Muscle of leg (tissue), 11 donors: ENCODE results near the gene GDNF. TPM values are rescaled to one million over a fixed set of nuclear protein-coding genes. Genes with fewer than 3 reads are reported as not detected.
"Not testable (repeated sequence)": the region's sequence is repeated elsewhere in the genome, so short reads cannot be mapped to it uniquely, and the experiment has no call there.

ENCODE experiments used
- DNase-seq: peaks from one replicate; pipeline ENCODE4 v3.0.0; 2013
- H3K27ac ChIP-seq: one replicate; pipeline ENCODE4 v1.5.1; 2013; ENCODE audit warnings: mild to moderate bottlenecking, low read length, control low read depth
- H3K27me3 ChIP-seq: one replicate; pipeline ENCODE4 v1.6.1; 2013; ENCODE audit warnings: low read length; ENCODE audit not compliant: control insufficient read depth, insufficient read depth
- H3K36me3 ChIP-seq: one replicate; pipeline ENCODE4 v1.6.1; 2013; ENCODE audit warnings: low read length; ENCODE audit not compliant: control insufficient read depth, insufficient read depth
- H3K4me1 ChIP-seq: one replicate; pipeline ENCODE4 v1.6.1; 2013; ENCODE audit warnings: low read length; ENCODE audit not compliant: control insufficient read depth, insufficient read depth
- H3K4me3 ChIP-seq: one replicate; pipeline ENCODE4 v1.5.1; 2013; ENCODE audit warnings: low read length, control low read depth
- H3K9me3 ChIP-seq: replicated peaks from 2 replicates; pipeline ENCODE4 v1.6.1; 2013; ENCODE audit warnings: low read depth, low read length; ENCODE audit not compliant: control insufficient read depth
- WGBS: methylation state at CpG from one replicate; pipeline ENCODE4 v1.1.5; 2013; ENCODE audit warnings: missing lambda C conversion rate; ENCODE audit not compliant: insufficient coverage; 5-methylcytosine and 5-hydroxymethylcytosine counted together
- polyA plus RNA-seq, 8 donors: library from polyadenylated mRNA; unstranded; fragments of 120-200 nt; gene quantifications; one replicate each; pipeline versions ENCODE4 v1.2.1 to v1.2.3, GENCODE V29; 2013; ENCODE audit warnings: inconsistent platforms in 1 of 8, low replicate concordance in 1 of 8; ENCODE audit not compliant: insufficient read length in 8 of 8, insufficient read depth in 1 of 8
- total RNA-seq: library from RNA; stranded (reverse); fragments of 120-200 nt; gene quantifications from one replicate; pipeline ENCODE4 v1.2.4, GENCODE V29; 2013

The GDNF gene
- total and polyA plus RNA-seq, 9 donors: 0.80 to 6.4 (median 3.0) TPM

GRCh38 chr5:37807621-37808301 is 32.1 kb downstream of the GDNF start:
- Histone ChIP-seq H3K27ac (no peak overlapping the region), H3K9me3 (no peaks in the 10 kb centered on the region), H3K36me3 (no peaks in the 10 kb centered on the region), H3K27me3 (no peaks in the 10 kb centered on the region), H3K4me3 (no peak overlapping the region), H3K4me1 (peaks cover 11% of the 10 kb centered on the region)
- WGBS: no CpG with 5 or more reads among the region's 7 CpGs
- DNase-seq: peak; percentile 70

GRCh38 chr5:37807015-37807414 is 32.8 kb downstream of the GDNF start:
- 95% methylated on average over 2 of the region's 2 CpGs for WGBS
- DNase-seq: no peak
- H3K27ac ChIP-seq: no peak overlapping the region

GRCh38 chr5:37806476-37806875 is 33.4 kb downstream of the GDNF start:
- 78% methylated on average over 6 of the region's 8 CpGs for WGBS
- H3K27ac ChIP-seq: no peak overlapping the region
- no peaks in the 10 kb centered on the region for H3K36me3 ChIP-seq
- peaks cover 11% of the 10 kb centered on the region for H3K4me1 ChIP-seq
- H3K9me3 ChIP-seq: no peaks in the 10 kb centered on the region
- no peaks in the 10 kb centered on the region for H3K27me3 ChIP-seq
- no peak overlapping the region for H3K4me3 ChIP-seq
- no peak for DNase-seq

More at GRCh38 chr5:37807015-37807414, 32.8 kb downstream of the GDNF start:
- H3K4me3 ChIP-seq: no peak overlapping the region
- H3K4me1 ChIP-seq: peaks cover 11% of the 10 kb centered on the region
- H3K9me3 ChIP-seq: no peaks in the 10 kb centered on the region
- H3K27me3 ChIP-seq: no peaks in the 10 kb centered on the region
- H3K36me3 ChIP-seq: no peaks in the 10 kb centered on the region

- no peak for DNase-seq
- Histone ChIP-seq H3K27me3 (no peaks in the 10 kb centered on the region), H3K4me3 (no peak overlapping the region), H3K9me3 (no peaks in the 10 kb centered on the region), H3K4me1 (peaks cover 11% of the 10 kb centered on the region), H3K27ac (no peak overlapping the region), H3K36me3 (no peaks in the 10 kb centered on the region)
- 65% methylated on average over 10 of the region's 12 CpGs for WGBS
Observed at GRCh38 chr5:37806016-37806415, 33.8 kb downstream of the GDNF start.

GRCh38 chr5:37804401-37804800 is 35.4 kb downstream of the GDNF start:
- WGBS: 80% methylated on average over 1 of the region's 2 CpGs
- H3K27me3 ChIP-seq: no peaks in the 10 kb centered on the region
- no peak overlapping the region for H3K27ac ChIP-seq
- DNase-seq: no peak
- no peak overlapping the region for H3K4me3 ChIP-seq
- no peaks in the 10 kb centered on the region for H3K9me3 ChIP-seq
- peaks cover 7% of the 10 kb centered on the region for H3K4me1 ChIP-seq
- no peaks in the 10 kb centered on the region for H3K36me3 ChIP-seq

GRCh38 chr5:37803487-37803886 is 36.4 kb downstream of the GDNF start:
- WGBS: no CpG with 5 or more reads among the region's 1 CpG
- H3K27me3 ChIP-seq: no peaks in the 10 kb centered on the region
- peaks cover 7% of the 10 kb centered on the region for H3K4me1 ChIP-seq
- no peak for DNase-seq
- H3K36me3 ChIP-seq: no peaks in the 10 kb centered on the region
- no peak overlapping the region for H3K27ac ChIP-seq
- no peaks in the 10 kb centered on the region for H3K9me3 ChIP-seq
- H3K4me3 ChIP-seq: no peak overlapping the region

GRCh38 chr5:37801521-37801920 is 38.3 kb downstream of the GDNF start:
- Histone ChIP-seq H3K9me3 (no peaks in the 10 kb centered on the region), H3K4me3 (no peak overlapping the region), H3K27ac (no peak overlapping the region), H3K36me3 (no peaks in the 10 kb centered on the region), H3K4me1 (no peaks in the 10 kb centered on the region), H3K27me3 (no peaks in the 10 kb centered on the region)
- WGBS: 100% methylated on average over 1 of the region's 2 CpGs
- DNase-seq: no peak

GRCh38 chr5:37799865-37800421 is 39.9 kb downstream of the GDNF start:
- Histone ChIP-seq H3K4me3 (no peak overlapping the region), H3K27ac (no peak overlapping the region), H3K27me3 (no peaks in the 10 kb centered on the region), H3K4me1 (no peaks in the 10 kb centered on the region), H3K9me3 (peaks cover 7% of the 10 kb centered on the region), H3K36me3 (no peaks in the 10 kb centered on the region)
- DNase-seq: no peak
- 100% methylated on average over 1 of the region's 2 CpGs for WGBS

- not testable (repeated sequence) for H3K36me3 ChIP-seq, H3K4me1 ChIP-seq, DNase-seq, H3K27me3 ChIP-seq, H3K27ac ChIP-seq, H3K4me3 ChIP-seq
- H3K9me3 ChIP-seq: peaks cover 11% of the 10 kb centered on the region
- 100% methylated on average over 1 of the region's 1 CpG for WGBS
Observed at GRCh38 chr5:37796435-37796834, 43.4 kb downstream of the GDNF start.

- not testable (repeated sequence) for H3K4me1 ChIP-seq, H3K27ac ChIP-seq, DNase-seq, H3K4me3 ChIP-seq, H3K27me3 ChIP-seq, H3K36me3 ChIP-seq
- WGBS: 86% methylated on average over 1 of the region's 2 CpGs
- peaks cover 11% of the 10 kb centered on the region for H3K9me3 ChIP-seq
Observed at GRCh38 chr5:37795292-37795691, 44.5 kb downstream of the GDNF start.
